Left forelimb (tissue), 1 donor: ENCODE results near the gene EXD2.
"Not testable (repeated sequence)": the region's sequence is repeated elsewhere in the genome, so short reads cannot be mapped to it uniquely, and the experiment has no call there.

Source experiments
- DNase-seq: peaks from one replicate; pipeline ENCODE4 v3.0.0-alpha.2; 2018; ENCODE audit warnings: low spot score

Gene EXD2, protein sequence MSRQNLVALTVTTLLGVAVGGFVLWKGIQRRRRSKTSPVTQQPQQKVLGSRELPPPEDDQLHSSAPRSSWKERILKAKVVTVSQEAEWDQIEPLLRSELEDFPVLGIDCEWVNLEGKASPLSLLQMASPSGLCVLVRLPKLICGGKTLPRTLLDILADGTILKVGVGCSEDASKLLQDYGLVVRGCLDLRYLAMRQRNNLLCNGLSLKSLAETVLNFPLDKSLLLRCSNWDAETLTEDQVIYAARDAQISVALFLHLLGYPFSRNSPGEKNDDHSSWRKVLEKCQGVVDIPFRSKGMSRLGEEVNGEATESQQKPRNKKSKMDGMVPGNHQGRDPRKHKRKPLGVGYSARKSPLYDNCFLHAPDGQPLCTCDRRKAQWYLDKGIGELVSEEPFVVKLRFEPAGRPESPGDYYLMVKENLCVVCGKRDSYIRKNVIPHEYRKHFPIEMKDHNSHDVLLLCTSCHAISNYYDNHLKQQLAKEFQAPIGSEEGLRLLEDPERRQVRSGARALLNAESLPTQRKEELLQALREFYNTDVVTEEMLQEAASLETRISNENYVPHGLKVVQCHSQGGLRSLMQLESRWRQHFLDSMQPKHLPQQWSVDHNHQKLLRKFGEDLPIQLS

DNA sequence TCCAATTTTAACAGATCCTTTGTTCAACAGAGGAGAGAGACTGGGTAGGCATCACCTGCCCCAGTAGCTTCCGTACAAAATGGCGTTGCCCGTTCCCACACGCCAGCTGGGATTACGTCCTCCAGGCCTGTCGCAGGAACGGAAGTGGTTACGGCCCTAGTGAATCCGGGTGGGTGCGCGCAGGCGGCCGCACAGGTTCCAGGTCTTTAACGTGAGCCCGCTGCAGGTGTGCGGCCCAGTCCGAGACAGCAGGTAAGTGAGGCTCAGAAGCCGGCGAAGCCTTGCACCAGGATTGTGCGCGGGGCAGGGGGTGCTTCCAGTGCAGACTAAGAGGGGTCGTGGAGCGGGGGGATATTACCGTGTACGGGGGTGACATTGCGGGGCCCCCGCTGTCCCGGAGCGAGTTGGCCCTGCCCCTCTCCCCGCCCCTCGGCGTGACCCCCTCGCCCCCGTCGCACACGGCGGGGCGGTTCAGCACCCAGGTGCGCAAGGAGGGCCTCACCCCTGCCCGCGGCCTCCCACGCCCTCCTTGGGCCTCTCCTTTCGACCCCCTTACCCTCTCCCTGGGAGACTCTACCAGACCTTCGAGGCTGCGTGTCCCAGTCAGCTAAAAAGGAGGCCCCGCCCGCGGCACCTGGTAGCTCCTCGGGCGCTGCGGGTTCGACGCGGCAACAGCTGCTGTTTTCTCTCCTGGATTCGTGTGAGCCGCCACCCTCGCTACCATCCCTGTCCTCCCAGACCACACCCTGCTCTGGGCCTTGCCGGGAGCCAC lies at the start of gene EXD2:
EXD2 (plus strand) TSS at position 159 of the 772 bp plus-strand sequence. CDS start 17,973 bp downstream, outside the sequence.
- DNase-seq, result peak; percentile 84

DNA sequence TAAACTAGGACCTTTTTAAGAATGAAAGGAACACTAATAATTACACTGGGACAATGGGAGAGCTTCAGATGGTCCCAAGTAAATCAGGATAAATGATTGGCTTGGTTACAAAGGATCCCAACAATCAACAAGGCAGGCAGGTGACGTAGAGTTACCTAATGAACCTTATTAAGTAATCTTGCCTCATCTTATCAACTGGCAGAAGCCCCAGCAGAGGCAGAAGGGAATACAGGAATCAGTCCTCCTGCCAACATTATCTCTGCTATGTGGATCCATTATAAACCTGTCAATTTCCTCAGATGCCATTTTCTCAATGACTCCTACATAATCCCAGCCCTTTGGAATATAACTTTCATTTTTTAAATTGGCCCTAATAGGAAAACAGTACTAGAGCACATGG lies 49.7 kb upstream of the EXD2 start:
- DNase-seq, result no peak

DNA sequence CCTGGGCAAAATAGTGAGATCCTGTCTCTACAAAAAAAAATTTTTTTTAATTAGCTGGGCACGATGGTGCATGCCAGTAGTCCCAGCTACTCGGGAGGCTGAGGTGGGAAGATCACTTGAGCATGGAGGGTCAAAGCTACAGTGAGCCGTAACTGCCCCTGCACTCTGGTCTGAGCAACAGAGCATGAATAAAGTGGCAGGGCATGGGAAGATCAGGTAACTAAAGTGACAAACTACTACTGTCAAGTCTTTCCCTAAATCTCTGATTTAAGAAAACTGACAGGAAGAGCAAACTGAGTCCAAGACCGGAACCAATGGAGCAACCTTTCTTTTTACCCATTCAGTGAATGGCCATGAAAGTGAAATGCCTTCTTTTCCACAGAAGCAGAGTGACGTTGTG lies 49.2 kb upstream of the EXD2 start:
- no peak for DNase-seq

DNA sequence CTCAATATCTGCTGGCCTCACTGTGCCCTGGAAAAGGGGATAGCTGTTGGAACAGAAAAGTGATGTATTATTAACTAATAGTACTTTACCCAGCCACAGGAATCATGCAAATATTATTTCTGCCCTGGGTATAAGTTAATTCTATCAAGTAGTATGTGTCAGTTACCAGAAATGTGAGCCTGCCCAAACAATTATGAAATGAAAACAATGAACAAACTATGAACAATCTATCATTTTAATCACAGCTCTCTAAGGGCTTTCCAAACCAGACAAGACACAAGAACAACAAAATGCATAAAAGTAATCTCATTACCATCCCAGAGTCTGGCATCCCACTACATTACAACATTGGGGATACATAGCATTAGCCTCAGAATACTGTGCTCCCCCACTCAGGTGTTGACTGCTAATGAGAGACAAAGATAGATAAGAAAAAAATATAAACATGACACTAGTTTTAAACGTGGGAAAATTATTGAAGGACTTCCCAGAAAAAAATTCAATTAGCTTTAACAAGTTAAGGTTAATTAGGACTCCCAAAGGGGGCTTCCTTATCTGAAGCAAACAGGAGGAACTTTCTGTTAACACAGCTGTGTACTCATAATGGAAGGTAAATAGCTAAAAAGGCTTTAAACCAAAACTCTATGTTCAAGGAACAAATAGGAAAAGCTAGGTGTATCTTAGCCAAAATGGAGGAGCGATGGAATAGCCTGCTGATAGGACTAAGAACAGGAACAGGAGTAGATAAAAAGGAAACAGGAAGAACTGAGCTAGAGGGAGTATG lies 41.6 kb upstream of the EXD2 start:
- no peak for DNase-seq

DNA sequence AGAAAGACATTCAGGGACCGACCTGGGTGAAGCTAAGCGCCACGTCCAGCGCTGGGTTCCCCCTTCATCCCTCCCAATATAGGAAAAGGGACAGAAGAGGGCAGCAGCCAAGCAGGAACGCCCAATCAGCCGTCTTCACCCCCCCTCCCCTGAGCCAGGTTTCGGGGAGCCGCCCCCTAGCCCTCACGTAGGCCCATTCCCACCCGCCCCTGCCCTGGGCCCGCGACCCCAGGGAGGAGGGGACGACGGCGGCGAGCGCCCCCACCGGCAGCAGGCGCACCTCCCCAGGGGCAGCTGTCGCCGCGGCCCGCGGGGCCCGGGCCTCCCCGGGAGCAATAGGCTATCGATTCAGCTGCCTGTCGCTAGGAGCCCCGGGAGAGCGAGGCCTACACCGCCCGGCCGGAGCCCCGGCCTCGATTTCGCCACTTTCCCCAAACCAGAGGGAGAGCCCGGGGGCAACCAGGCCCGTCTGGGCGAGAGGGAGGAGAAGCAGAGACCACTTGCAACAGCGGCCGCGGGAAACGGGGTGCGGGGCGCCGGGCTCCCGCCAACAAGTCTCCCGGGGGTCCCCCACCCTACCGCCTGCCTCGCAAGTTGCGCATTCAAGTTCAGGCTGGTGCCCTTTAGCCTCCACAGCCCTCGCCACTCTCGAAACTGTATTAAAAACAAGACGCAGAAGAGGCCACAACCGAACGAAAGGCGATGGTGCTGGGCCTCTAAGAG lies 39.7 kb upstream of the EXD2 start:
- peak; percentile 85 for DNase-seq

DNA sequence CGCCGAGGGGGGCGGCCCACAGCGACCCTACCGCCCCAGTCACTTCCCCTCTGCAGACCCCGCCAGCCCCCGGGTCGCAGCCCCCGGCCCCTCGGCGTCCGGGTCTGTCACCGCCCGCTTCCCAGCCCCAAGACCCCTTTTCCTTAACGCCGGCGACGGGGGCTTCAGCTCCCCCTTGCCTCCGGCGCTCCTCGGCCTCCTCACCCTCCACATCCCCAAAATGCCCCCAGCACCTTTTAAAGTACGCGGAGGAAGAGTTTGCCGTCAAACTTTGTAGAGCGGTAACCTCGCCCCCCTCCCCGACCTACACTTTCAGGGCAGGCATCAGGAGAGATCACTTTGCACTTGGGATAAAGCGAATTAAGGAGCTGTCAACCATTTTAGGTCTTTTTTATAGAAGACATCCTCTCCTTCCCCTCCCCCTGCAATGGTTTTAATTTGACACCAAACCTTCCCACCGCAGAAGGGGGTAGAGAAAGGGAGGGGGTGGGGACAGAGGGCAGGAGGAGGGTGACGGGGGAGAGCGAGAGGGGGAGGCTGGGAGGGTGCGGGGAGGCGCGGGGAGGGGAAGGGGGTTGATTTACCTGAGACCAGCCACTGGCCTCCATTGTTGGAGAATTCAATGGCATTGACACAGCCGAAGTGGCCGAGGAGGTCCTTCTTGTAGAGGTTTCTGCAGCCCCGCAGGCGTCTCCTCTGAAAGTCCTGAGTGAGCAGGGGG lies 39.0 kb upstream of the EXD2 start:
- peak; percentile 68 for DNase-seq

DNA sequence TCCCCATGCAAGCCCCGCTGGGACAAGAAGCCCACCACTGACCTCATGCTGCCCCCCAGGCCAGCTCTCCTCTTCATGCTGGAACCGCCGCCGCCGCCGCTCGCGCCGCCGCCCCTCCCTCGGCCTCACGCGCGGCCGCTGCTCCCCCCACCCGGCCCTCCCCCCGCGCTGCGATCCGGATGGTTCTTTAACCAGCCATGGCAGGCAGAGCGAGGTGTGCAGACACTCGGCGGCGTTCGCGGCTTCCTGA lies 38.5 kb upstream of the EXD2 start, which contains the start of gene DCAF5:
DCAF5 (minus strand) TSS at position 218 of the 250 bp plus-strand sequence; CDS start at position 77, 141 bp downstream.
- DNase-seq, result no peak

DNA sequence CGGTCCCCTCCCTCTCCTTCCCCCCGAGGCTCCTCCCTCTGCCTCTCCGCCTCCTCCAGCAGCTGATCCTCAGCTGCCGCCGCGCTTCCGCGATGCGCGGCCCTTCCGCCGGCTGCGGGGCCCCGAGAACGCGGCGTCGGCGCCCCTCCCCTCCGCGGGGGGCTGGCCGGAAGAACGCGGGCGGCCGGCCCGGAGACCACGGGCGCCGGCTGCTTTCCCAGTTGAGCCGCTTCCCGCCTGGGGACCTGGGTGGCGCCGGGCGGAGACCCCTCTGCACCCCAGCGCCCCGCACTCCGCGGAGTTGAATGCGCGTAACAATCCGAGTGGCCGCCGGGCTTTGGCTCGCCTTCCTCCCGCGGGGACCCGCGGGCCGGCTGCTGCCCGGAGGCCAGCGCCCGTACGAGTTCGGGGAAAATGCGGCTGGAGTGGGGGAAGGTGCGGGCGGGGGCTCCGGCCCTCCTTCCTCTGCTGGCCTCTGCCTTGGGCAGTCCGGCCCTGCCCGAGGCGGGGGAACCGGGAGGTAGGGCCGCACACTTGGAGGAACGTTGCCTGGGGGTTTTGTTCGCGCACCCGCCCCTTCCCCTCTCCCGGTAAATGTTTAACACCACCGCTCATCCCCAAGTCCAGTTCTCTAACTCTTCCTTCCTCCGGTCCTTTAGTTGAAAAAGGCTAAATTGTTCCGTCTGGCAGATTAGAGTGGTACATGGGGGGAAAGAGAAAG lies 38.0 kb upstream of the EXD2 start:
- peak; percentile 92 for DNase-seq

DNA sequence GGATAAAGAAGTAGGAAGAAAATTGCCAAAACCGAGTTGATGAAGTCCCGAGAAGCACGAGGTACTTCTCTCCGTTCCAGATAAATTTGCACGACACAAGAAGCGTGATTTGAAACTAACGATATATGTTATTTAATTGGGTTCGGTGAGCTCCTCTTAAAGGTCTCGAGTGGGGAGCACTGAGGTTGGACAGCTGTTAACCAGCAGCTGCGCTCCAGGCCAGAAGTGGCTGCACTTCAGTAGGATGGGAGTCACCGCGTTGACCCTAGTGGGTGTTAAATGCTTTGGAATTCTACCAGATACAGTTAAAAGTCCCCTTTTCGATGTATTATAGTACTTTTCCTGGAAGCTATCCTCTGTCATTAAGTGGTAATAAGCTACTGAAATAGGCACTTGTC lies 37.4 kb upstream of the EXD2 start:
- no peak for DNase-seq

DNA sequence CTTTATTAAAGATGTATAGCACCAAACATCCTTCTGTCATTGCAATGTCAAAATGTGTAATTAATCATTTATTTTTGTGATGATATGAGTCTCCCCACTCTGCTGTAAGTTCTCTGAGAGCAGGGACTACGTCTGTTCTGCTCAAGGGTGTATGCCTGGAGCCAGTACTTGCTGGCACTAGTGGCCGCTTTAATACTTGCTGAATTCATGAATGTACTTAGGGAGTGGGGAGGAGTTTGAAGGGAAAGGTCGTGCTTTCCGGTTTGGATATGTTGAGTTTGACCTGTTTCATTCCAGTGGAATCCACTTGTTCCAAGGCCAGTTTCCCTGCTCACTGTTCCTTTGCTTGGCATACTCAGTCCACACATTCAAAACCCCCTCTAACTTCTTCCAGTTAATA lies 36.5 kb upstream of the EXD2 start:
- DNase-seq, result no peak

DNA sequence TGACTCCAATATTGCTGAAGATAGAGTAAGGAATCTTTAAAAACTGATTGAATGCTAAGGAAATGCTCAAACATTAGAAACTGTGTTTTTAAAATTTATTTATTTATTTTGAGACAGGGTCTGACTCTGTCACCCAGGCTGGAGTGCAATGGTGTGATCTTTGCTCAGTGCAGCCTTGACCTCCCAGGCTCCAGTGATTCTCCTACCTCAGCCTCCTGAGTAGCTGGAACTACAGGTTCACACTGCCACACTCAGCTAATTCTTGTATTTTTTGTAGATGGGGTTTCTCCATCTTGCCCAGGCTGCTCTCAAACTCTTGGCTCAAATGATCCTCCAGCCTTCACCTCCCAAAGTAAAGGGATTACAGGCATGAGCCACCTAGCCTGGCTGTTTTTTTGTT lies 35.1 kb upstream of the EXD2 start:
- DNase-seq, result no peak

DNA sequence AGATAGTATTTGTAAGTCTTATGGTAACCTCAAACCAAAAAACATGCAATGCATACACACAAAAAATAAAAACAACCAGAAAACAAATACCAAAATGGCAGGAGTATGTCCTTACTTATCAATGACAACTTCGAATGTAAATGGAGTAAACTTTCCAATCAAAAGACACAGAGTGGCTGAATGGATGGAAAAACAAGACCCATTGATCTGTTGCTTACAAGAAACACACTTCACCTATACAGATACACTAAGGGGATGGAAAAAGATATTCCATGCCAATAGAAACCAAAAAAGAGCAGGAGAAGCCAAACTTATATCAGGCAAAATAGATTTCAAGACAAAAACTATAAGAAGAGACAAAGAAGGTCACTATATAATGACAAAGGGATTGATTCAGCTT lies 29.7 kb upstream of the EXD2 start:
- DNase-seq, result no peak

DNA sequence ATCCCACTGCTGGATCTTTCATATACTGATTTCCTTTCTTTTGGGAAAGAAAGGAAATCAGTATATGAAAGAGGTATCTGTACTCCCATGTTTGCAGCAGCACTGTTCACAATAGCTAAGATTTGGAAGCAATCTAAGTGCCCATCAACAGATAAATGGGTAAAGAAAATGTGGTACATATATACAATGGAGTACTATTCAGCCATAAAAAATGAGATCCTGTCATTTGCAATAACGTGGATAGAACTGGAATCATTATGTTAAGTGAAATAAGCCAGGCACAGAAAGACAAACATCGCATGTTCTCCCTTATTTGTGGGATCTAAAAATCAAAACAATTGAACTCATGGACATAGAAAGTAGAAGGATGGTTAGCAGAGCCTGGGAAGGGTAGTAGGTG lies 25.5 kb upstream of the EXD2 start:
- not testable (repeated sequence) for DNase-seq

DNA sequence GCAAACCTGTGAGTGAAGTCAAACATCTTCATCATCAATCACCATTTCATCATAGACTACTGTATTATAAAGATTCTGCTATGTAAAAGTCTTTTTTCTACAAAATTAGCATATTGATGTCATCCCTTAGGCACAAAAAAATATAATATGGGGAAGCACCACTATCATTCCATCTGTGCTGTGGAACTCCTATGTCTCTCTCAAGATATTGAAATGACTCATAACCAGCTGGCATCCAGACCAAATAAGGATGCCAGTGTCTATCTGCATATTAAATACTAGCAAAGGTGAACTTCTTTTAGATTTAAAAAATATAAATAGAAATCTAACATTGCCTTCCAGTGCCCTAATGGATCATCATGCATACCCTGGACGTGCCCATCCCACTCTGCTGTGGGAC lies 20.5 kb upstream of the EXD2 start:
- no peak for DNase-seq

DNA sequence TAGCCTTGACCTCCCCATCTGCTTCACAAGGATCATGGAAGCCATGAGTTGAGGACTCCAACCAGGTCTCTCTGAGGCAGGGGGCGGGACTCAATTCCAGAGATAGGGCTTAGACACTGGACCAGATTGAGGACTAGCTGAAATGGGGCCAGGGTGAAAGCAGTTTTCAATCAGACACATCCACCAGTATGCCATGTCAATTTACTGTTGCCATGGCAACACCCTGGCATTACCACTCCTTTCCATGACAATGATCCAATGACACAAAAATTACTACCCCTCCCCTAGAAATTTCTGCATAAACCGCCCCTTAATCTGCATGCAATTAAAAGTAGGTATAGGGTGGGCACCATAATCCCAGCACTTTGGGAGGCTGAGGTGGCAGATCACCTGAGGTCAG lies 19.7 kb upstream of the EXD2 start:
- DNase-seq, result no peak

DNA sequence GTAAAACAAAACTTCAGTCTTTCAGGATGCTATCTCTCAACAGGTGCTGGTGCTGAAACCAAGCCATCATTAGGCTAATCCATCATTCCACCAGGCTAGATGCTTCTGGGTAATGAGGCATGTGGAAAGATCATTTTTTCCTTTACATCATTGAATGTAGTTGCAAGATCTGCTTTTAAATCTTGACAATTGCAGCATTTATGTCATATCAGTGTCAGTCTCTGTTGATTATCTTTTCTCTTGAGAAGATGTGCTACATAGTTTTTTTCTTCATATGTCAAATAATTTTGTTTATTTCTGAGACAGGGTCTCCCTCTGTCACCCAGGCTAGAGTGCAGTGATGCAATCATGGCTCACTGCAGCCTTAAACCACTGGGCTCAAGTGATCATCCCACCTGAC lies 16.2 kb upstream of the EXD2 start:
- no peak for DNase-seq

DNA sequence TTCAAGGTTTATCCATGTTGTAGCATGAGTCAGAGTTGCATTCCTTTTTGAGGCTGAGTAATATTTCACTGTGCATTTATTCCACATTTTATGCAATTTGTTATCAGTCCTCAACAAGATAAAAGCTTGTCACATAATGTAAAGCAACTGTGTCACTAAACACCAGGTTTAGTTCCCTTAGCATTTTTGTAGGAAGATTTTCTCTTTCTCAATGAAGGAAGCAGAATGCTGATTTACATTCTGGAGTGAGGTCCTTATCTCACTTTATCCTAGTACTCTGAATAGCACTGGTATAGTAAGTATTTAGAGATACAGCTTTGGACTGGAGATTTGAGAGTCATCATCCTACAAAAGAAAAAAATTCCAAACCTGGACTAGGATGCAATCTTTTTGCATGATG lies 9.8 kb upstream of the EXD2 start:
- DNase-seq, result no peak

DNA sequence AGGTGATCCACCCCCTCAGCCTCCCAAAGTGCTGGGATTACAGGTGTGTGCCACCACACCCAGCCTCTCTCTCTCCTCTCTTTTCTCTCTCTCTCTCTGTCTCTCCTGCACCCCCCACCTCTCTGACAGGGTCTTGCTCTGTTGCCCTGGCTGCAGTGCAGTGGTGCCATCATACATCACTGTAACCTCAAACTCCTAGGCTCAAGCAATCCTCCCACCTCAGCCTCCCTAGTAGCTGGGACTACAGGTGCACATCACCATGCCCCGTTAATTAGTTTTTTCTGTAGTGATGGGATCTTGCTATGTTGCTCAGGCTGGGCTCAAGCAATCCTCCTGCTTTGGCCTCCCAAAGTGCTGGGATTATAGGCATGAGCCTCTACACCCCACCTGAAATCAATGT lies 8.7 kb upstream of the EXD2 start:
- not testable (repeated sequence) for DNase-seq

DNA sequence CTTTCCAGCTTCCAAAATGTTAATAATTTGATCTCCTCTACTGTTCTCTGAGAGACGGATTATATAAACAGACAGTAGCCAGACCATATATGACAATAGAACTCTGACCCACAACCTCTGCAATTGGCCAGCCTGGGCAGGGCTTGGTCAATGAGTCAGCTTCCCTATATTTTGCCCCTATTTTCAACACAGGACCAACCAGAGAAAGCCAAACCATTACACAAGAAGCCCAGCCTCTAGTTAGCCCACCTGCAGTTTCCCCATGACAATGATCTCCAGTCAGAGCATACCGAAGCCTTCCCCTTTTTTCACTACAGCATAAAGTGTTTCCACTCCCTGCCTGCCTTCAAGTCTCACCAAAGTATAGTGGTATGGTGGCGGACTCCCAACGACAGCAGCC lies 7.6 kb upstream of the EXD2 start:
- DNase-seq, result no peak

DNA sequence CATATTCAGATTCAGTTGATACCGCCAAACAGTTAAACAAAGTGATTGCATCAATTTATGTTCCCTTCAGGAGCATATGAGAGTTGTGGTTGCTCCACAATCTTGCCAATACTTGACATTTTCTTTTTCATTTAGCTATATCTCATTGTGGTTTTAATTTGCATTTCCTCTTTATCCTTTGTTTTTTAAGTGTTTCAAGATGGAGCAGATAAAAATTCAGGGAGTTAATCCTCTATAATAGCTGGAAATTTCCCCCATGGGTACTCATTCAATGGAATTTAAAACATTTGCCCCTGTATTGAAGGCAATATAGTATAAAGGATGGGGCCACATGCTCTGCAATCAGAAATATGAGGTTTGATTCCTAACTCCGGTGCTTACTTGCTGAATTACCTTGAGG lies 1.1 kb upstream of the EXD2 start:
- DNase-seq, result no peak
